HFFc6 (cell line): ENCODE data around the gene ANXA4. TPM values are rescaled to one million over a fixed set of nuclear protein-coding genes. Genes with fewer than 3 reads are reported as not detected.

ENCODE experiments used
- DNase-seq: peaks from one replicate; pipeline ENCODE4 v3.0.0-alpha.2; 2018
- H3K27ac Mint-ChIP-seq: 2 replicates; pipeline ENCODE4 v1.8.0; 2020; ENCODE audit warnings: mild to moderate bottlenecking, mixed read lengths
- H3K27me3 Mint-ChIP-seq: 2 replicates; pipeline ENCODE4 v1.8.0; 2021; ENCODE audit warnings: mild to moderate bottlenecking, moderate library complexity, mixed read lengths; ENCODE audit not compliant: insufficient read depth
- H3K36me3 Mint-ChIP-seq: 2 replicates; pipeline ENCODE4 v1.8.0; 2021; ENCODE audit warnings: low read depth, mixed read lengths
- H3K4me1 Mint-ChIP-seq: 2 replicates; pipeline ENCODE4 v1.8.0; 2020; ENCODE audit warnings: low read depth, mixed read lengths
- H3K4me3 Mint-ChIP-seq: 2 replicates; pipeline ENCODE4 v1.8.0; 2020; ENCODE audit warnings: mild to moderate bottlenecking, moderate library complexity, mixed read lengths
- H3K9me3 Mint-ChIP-seq: 2 replicates; pipeline ENCODE4 v1.8.0; 2020; ENCODE audit warnings: mild to moderate bottlenecking, mixed read lengths
- total RNA-seq, 6 experiments: library from RNA; stranded (reverse); fragmentation: NEBNext Ultra II Directional; extraction: Animal tissue kit (Norgen Biotek cat#: 25700); gene quantifications; 2 replicates in 1 of 6; 3 replicates in 5 of 6; pipeline ENCODE4 v1.2.3, GENCODE V29; 2021
- TF ChIP-seq, protein P1 (sequence below): fragments of 200-600 bp; sonication (generic); IDR thresholded peaks from 2 replicates; pipeline ENCODE4 v1.5.0; 2021; ENCODE audit warnings: antibody characterized with exemption, mild to moderate bottlenecking

Gene ANXA4
- total RNA-seq, 6 experiments from 2014 or later = 92.8 to 112 (median 96.1) TPM

DNA sequence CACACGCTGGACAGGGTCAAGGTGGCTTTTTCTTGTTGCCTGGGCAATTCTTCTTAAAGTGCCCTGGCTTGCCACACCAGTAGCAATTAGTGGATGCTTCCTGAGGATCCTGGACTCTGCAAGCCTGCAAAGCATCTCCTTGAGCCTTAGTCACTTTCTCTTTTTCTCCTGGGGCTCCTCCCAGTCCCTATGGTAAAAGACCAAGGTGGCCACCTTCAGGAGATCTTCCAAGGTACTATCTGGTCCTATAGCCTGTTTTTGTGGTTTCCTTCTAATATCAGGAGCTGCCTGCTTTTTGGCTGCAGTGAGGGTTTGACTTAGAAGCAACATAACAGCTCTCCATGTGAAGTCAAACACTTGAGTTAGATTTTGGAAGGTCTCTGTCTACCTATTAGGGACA is 54.2 kb downstream of the ANXA4 start:
- DNase-seq = no peak
- Mint-ChIP-seq H3K9me3 (no peaks in the 10 kb centered on the region), H3K4me3 (no peak overlapping the region), H3K27ac (no peak overlapping the region), H3K36me3 (peaks cover 5% of the 10 kb centered on the region; the same call in 1 of the 2 replicates), H3K4me1 (peaks cover 36% of the 10 kb centered on the region), H3K27me3 (no peaks in the 10 kb centered on the region; the same call in 1 of the 2 replicates)
- TF ChIP-seq, protein P1, sequence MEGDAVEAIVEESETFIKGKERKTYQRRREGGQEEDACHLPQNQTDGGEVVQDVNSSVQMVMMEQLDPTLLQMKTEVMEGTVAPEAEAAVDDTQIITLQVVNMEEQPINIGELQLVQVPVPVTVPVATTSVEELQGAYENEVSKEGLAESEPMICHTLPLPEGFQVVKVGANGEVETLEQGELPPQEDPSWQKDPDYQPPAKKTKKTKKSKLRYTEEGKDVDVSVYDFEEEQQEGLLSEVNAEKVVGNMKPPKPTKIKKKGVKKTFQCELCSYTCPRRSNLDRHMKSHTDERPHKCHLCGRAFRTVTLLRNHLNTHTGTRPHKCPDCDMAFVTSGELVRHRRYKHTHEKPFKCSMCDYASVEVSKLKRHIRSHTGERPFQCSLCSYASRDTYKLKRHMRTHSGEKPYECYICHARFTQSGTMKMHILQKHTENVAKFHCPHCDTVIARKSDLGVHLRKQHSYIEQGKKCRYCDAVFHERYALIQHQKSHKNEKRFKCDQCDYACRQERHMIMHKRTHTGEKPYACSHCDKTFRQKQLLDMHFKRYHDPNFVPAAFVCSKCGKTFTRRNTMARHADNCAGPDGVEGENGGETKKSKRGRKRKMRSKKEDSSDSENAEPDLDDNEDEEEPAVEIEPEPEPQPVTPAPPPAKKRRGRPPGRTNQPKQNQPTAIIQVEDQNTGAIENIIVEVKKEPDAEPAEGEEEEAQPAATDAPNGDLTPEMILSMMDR = no peak

DNA sequence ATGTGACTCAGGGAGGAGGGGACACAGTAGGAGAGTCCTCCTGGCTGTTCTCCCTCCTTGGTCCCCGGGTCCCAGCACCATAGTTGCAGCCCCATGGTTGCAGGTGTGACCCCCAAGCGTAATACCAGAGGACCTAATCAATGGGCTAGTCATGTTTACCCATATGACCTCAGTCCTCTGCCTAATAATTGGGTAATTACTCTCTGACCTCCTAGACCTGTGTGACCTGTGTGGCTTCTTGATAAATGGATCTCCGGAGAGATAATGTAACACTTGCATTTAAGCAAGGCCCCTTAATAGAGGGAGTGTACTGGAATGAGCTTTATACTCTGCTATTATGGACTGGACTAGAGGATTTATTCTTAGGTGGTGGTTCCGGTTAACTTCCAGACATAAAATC is 55.3 kb downstream of the ANXA4 start:
- TF ChIP-seq, protein P1 = no peak
- H3K4me1 Mint-ChIP-seq = peaks cover 29% of the 10 kb centered on the region
- H3K9me3 Mint-ChIP-seq = no peaks in the 10 kb centered on the region
- peak overlapping the region; percentile 91; the same call in 1 of the 2 replicates for H3K27ac Mint-ChIP-seq
- H3K36me3 Mint-ChIP-seq = peaks cover 9% of the 10 kb centered on the region; the same call in 1 of the 2 replicates
- peak overlapping the region; percentile 88; the same call in 1 of the 2 replicates for H3K4me3 Mint-ChIP-seq
- DNase-seq = no peak
- H3K27me3 Mint-ChIP-seq = no peaks in the 10 kb centered on the region; the same call in 1 of the 2 replicates

DNA sequence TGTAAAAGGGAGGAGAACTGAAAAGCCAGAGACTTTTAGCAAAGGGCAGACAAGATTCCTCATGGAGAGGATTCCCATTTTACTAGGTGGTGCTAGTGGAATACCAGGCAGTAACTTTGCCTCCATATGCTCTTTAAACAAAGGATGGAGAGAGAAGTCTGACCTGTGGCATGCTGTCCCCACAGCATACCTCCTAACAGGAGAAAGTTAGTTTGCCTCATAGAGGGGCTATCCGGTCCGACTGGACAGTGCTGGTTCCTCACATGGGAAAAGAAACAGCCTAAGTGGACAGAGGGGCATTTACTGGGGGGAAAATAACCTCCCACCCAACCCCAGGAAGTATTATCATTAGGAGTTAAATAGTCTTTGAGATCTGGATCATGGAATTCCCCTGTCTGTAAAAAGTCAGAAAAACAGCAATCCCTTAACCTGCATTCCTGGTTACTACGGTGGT is 55.9 kb downstream of the ANXA4 start:
- H3K4me1 Mint-ChIP-seq = peaks cover 29% of the 10 kb centered on the region
- no peak for DNase-seq
- H3K27ac Mint-ChIP-seq = peak overlapping the region; percentile 91
- TF ChIP-seq, protein P1 = no peak
- no peaks in the 10 kb centered on the region; the same call in 1 of the 2 replicates for H3K27me3 Mint-ChIP-seq
- H3K4me3 Mint-ChIP-seq = peak overlapping the region; percentile 88
- H3K36me3 Mint-ChIP-seq = peaks cover 10% of the 10 kb centered on the region; the same call in 1 of the 2 replicates
- no peaks in the 10 kb centered on the region for H3K9me3 Mint-ChIP-seq

DNA sequence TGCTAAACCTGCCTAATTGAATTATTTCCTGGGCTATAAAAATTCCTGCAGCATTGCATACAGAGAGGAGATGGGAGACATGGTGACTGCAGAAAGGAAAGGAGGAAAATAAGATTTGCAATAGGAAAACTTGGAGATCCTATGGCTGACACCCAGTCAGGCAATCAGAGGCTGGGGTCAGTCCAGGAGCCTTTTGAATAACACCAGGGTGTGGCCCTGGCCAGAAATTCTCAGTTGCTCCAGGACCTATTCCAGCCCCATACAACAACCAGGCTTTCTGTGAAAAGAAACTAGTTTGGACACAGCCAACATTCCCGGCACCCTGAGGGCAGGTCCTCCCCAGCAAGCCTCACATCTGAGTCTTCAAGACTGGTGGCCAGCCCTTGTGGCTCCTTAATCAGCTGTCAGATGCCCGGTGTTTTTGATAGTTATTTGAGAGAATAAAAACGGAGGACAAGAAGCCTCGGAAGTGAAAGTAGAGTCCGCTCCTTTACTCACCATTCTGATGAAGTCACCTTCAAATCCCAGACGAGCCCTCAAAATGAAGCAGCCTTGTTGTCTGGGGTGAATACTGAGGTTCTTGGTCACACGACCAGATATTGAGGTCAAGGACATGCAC is 56.5 kb downstream of the ANXA4 start:
- TF ChIP-seq, protein P1 = no peak
- Mint-ChIP-seq H3K4me3 (peak overlapping the region; percentile 88), H3K27ac (peak overlapping the region; percentile 91), H3K36me3 (peaks cover 11% of the 10 kb centered on the region; the same call in 1 of the 2 replicates), H3K27me3 (no peaks in the 10 kb centered on the region; the same call in 1 of the 2 replicates), H3K9me3 (no peaks in the 10 kb centered on the region), H3K4me1 (peaks cover 29% of the 10 kb centered on the region)
- peak; percentile 46 for DNase-seq

DNA sequence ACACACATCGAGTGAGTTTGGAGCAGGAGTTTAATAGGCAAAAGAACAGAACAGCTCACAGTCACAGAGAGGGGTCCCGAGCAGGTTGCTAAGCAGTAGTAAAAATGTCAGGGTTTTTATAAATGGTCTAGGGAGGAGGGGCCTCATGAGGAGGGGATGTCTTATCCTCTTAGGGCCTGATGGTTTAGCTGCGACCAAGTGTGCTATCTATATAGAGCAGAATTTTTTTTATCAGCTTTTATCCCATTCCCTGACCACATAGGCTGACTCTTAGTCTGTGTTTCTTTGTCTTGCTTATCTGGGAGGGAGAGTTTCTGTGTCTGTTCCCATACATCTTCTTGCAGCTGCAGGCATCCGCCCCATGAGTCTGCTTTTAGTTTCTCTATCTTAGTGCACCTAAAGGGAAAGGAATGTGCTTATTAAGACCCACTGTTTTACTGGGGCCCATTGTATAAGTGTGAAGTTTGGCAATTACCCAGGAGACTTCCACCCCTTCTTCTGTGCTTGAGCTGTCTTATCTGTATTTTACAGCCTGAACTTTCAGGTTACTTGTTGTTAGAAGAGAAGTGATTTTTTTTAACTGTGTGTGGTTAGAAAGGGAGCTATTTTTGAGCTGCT is 57.1 kb downstream of the ANXA4 start:
- Mint-ChIP-seq H3K27ac (peak overlapping the region; percentile 91), H3K4me3 (peak overlapping the region; percentile 88), H3K27me3 (no peaks in the 10 kb centered on the region; the same call in 1 of the 2 replicates), H3K4me1 (peaks cover 29% of the 10 kb centered on the region), H3K9me3 (no peaks in the 10 kb centered on the region), H3K36me3 (peaks cover 15% of the 10 kb centered on the region; the same call in 1 of the 2 replicates)
- TF ChIP-seq, protein P1 = no peak
- peak; percentile 48 for DNase-seq
